ENCODE results near the gene ZNF496. TPM values are rescaled to one million over a fixed set of nuclear protein-coding genes. Genes with fewer than 3 reads are reported as not detected.

Gene ZNF496
- total and polyA plus RNA-seq, 2 of the 13 experiments (the other 11 are each of a cell fraction or from before 2014, with no cell fraction given) = 14.8 to 18.6 TPM

- TF ChIP-seq FUBP1 (CRISPR knock-in tag; IDR thresholded peaks at IDR 0.05; ENCODE audit: borderline replicate concordance) (no peak), SPEN (CRISPR knock-in tag; IDR thresholded peaks at IDR 0.05; ENCODE audit: low read depth) (no peak), HNF4A (CRISPR knock-in tag; IDR thresholded peaks at IDR 0.05) (no peak), EZH2 (conservative IDR thresholded peaks at IDR 0.05; ENCODE audit: low read depth, low read length) (no peak), ZNF749 (CRISPR knock-in tag; IDR thresholded peaks at IDR 0.05; ENCODE audit: borderline replicate concordance) (no peak), FOXJ3 (CRISPR knock-in tag; IDR thresholded peaks at IDR 0.05; ENCODE audit: borderline replicate concordance) (no peak), NFE2L1 (CRISPR knock-in tag; IDR thresholded peaks at IDR 0.05; ENCODE audit: borderline replicate concordance) (no peak), GATAD1 (CRISPR knock-in tag; IDR thresholded peaks at IDR 0.05) (no peak), PAF1 (CRISPR knock-in tag; IDR thresholded peaks at IDR 0.05) (no peak), ZNF703 (CRISPR knock-in tag; IDR thresholded peaks at IDR 0.05; ENCODE audit: borderline replicate concordance) (no peak), KAT2B (IDR thresholded peaks at IDR 0.05; ENCODE audit: borderline replicate concordance, low read depth, low read length) (no peak), ELF1 (CRISPR knock-in tag; IDR thresholded peaks at IDR 0.05) (no peak), ZNF788 (CRISPR knock-in tag; IDR thresholded peaks at IDR 0.05; ENCODE audit: borderline replicate concordance) (no peak), RFXAP (CRISPR knock-in tag; IDR thresholded peaks at IDR 0.05; ENCODE audit: borderline replicate concordance) (no peak), ZNF317 (CRISPR knock-in tag; IDR thresholded peaks at IDR 0.05) (0 out of 2 replicates have a peak, but pooled peaks have one; percentile 43), TIGD3 (CRISPR knock-in tag; IDR thresholded peaks at IDR 0.05; ENCODE audit: borderline replicate concordance) (no peak), ZBTB25 (CRISPR knock-in tag; IDR thresholded peaks at IDR 0.05) (no peak), ZNF335 (CRISPR knock-in tag; IDR thresholded peaks at IDR 0.05) (no peak), AHR (CRISPR knock-in tag; IDR thresholded peaks at IDR 0.05) (no peak), KAT7 (CRISPR knock-in tag; IDR thresholded peaks at IDR 0.05; ENCODE audit: borderline replicate concordance) (no peak), HIVEP1 (CRISPR knock-in tag; IDR thresholded peaks at IDR 0.05) (no peak), RBFOX2 (IDR thresholded peaks at IDR 0.05; ENCODE audit: low read depth, low read length) (peak; percentile 76), GFI1 (CRISPR knock-in tag; IDR thresholded peaks at IDR 0.05; ENCODE audit: borderline replicate concordance) (no peak), ZBTB49 (CRISPR knock-in tag; IDR thresholded peaks at IDR 0.05; ENCODE audit: borderline replicate concordance) (no peak)
- TF ChIP-seq, protein P1, sequence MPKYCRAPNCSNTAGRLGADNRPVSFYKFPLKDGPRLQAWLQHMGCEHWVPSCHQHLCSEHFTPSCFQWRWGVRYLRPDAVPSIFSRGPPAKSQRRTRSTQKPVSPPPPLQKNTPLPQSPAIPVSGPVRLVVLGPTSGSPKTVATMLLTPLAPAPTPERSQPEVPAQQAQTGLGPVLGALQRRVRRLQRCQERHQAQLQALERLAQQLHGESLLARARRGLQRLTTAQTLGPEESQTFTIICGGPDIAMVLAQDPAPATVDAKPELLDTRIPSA (CRISPR knock-in tag; IDR thresholded peaks at IDR 0.05; ENCODE audit: borderline replicate concordance) = no peak
These were observed 519 bp downstream of the ZNF496 start (continued) for GRCh38 chr1:247331172-247331524.
